GM19239 (cell line): Measurements from ENCODE around the gene GTF2A2.
"Not testable (repeated sequence)": the region's sequence is repeated elsewhere in the genome, so short reads cannot be mapped to it uniquely, and the experiment has no call there.

ENCODE experiments used
- DNase-seq: peaks from one replicate; pipeline ENCODE4 v3.0.0; 2011; ENCODE audit warnings: low spot score; ENCODE audit not compliant: insufficient read length
- FAIRE-seq: peaks from 2 replicates; lab custom pipeline; 2011; peaks lifted over from hg19 to GRCh38; lab: Jason Lieb, UNC

GTF2A2 gene

GRCh38 chr15:59676565-59676964 lies 19.2 kb upstream of the GTF2A2 start:
- FAIRE-seq: no peak
- DNase-seq: no peak

DNA sequence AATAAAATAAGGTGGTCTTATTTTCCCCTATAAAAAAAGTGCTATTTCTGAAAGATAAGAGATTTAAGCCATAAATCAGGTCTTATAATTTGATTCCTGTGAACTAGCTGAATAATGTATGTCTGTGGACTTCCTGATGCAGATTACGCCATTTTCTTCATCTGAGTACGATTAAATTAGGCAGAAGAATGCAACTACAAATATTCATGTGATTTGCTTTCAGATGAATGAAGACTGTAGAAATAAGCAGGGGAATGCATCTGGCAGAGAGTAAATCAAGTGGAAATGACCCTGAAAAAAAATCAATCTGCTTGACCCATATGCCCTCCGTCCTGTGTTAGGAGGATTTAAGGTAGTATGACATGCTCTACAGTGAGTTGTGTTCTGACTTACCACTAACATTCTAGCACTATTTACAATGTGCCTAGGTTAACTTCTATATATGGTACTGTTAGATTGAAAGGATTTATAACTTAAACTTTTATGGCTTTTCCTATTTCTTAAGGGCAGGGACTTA lies 17.1 kb upstream of the GTF2A2 start:
- FAIRE-seq (no peak), DNase-seq (no peak)

DNA sequence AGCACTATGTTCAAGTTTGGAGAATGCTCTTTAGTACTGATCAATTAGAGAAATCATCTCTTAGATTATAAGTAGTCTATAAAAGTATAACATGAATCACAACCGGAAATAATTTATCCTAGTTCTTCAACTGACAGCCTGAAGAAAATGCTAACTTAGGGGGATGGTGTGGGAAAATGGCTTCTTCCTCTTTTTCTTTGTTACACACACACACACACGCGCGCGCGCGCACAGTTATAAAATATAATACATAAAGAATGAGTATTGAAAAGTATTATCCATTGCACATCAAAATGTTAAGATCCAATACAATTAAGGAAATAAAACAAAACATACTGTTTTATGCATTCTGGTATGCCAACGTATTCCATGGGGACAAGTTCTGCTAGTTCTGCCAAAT lies 11.2 kb upstream of the GTF2A2 start:
- no peak for DNase-seq
- FAIRE-seq: no peak

- FAIRE-seq: no peak
- DNase-seq: no peak
These were observed 4.9 kb upstream of the GTF2A2 start for GRCh38 chr15:59662260-59662659.

DNA sequence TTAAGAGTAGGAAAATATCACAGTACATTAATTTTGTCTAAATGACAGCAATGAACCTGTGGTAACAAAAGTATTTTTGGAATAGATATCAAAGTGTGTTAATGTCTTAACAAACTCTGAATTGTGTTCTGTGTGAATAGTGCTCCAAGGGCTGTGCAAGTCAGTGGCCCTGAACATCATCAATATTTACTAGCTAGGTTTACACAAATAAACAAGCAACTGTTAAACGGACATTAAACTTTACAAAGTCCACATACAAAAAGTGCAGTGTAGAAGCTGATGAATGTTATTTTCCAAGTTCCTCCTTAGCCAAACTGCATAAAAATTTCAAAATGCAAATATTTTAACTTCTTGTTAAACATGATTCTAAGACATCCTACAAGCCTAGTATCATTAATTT lies 2.1 kb upstream of the GTF2A2 start:
- DNase-seq (no peak), FAIRE-seq (peak; percentile 31)

- DNase-seq: no peak
- FAIRE-seq: peak; percentile 98
These were observed 365 bp upstream of the GTF2A2 start for GRCh38 chr15:59657635-59658125.

GRCh38 chr15:59654046-59654445 lies 3.3 kb downstream of the GTF2A2 start:
- DNase-seq (no peak), FAIRE-seq (no peak)

GRCh38 chr15:59649603-59650002 lies 7.7 kb downstream of the GTF2A2 start:
- no peak for DNase-seq
- no peak for FAIRE-seq

- FAIRE-seq (no peak), DNase-seq (no peak)
These were observed 10.2 kb downstream of the GTF2A2 start for GRCh38 chr15:59647085-59647484.

- no peak for FAIRE-seq
- DNase-seq: no peak
These were observed 11.0 kb downstream of the GTF2A2 start for GRCh38 chr15:59646277-59646676.

DNA sequence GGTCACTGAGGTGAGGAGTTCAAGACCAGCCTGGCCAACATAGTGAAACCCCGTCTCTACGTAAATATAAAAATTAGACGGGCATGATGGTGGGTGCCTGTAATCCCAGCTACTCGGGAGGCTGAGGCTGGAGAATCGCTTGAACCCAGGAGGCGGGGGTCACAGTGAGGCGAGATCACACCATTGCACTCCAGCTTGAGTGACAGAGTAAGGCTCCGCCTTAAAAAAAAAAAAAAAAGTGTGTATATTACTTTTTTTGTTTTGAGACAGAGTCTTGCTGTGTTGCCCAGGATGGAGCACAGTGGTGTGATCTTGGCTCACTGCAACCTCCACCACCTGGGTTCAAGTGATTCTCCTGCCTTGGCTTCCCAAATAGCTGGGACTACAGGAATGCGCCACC lies 11.5 kb downstream of the GTF2A2 start:
- not testable (repeated sequence) for DNase-seq, FAIRE-seq

DNA sequence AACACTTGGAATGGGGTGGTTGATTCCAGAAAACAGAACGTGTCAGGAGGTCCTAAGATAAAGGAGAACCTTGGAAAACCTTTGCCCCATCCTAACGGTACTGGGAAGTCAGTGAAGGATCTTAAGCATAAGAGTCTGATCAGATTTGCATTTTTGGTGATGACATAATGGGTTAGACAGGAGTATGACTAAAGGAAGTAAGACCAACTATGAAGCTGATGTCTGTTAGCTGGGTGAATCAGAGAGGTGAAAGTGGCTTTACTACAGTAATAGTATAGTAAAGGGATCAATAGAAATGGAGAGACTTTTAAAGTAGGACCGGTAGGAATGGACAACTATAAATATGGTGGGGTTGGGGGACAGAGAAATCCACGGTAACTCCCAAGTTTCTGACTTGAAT lies 12.6 kb downstream of the GTF2A2 start:
- FAIRE-seq (no peak), DNase-seq (no peak)

DNA sequence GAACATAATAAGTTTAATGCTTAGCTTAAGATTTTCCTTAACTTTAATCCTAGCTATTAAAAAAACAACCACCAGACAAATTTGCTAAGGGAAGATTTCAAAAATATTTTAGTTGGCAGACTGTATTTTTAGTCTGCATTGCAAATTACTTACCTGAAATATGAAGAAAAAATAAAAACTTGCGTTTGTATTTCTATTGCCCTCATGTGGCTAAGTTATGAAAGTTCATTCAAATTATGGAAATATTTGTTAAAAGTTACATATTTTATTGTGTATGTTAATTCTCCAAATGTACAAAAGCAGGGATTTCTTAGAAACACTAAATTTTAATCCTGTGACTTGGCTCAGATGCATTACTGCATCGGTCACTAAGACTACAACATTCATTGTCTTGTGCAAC lies 15.0 kb downstream of the GTF2A2 start:
- FAIRE-seq (no peak), DNase-seq (no peak)

DNA sequence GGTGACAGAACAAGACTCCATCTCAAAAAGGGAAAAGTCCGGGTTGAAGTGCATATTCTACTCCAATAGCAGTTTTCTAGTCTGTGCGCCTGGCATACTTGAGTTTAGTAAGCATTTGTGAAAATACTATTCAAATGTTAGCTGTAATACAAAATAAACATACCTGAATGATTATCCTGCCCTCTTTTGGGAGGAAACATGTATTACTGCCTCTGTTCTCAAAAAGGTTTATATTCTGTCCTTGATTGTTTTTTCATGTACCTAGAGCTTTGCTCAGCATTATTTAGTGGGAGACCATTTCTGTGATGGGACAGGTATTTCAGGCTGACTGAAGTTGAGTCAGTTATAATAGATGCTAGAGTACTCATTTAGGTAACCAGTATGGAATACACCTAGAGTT lies 19.8 kb downstream of the GTF2A2 start:
- DNase-seq: not testable (repeated sequence)
- FAIRE-seq: peak; percentile 18

- DNase-seq (no peak), FAIRE-seq (no peak)
These were observed 21.1 kb downstream of the GTF2A2 start for GRCh38 chr15:59636184-59636583.

DNA sequence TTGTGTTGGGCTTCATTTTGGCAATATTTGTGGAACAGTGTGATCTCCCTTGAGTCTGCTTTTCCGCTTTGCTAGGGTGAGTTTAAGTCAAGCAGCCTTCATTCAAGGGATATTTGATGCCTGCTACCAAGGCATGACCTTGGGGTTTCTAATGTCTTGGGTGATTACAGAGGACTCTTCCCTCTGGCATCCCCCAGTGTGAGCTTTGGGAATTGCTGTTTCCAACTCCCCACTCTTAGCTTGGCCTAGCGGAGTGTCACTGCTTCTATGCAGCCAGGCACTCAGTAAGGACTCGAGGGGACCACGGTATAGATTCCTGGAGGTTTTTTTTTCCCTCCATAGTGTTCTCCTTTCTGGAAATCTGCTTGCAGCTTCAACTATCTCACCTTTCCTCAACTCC lies 24.6 kb downstream of the GTF2A2 start:
- DNase-seq (no peak), FAIRE-seq (no peak)

DNA sequence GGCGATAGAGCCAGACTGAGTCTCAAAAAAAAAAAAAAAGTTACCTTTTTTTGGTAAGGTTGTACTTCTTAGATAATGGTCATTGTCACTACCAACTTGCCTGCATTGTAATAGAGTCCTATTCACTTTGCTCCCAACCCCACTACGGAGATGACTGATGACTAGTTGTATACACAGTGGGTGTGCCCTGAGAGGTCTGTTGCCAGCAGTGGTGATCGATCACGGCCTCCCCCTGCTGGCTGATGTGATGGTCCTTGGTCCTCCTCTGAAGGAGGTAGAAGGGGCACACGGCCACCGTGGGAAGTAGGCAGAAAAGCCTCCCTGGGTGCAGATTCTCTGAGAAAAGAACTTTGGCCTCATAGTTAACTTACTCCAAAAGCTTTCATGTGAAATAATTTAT lies 35.0 kb downstream of the GTF2A2 start:
- DNase-seq (peak; percentile 58), FAIRE-seq (peak; percentile 82)

GRCh38 chr15:59618406-59618805 lies 38.9 kb downstream of the GTF2A2 start:
- no peak for DNase-seq
- no peak for FAIRE-seq

- FAIRE-seq (no peak), DNase-seq (no peak)
These were observed 40.9 kb downstream of the GTF2A2 start for GRCh38 chr15:59616379-59616778.

- DNase-seq: no peak
- FAIRE-seq: no peak
These were observed 41.7 kb downstream of the GTF2A2 start for GRCh38 chr15:59615661-59616060.

DNA sequence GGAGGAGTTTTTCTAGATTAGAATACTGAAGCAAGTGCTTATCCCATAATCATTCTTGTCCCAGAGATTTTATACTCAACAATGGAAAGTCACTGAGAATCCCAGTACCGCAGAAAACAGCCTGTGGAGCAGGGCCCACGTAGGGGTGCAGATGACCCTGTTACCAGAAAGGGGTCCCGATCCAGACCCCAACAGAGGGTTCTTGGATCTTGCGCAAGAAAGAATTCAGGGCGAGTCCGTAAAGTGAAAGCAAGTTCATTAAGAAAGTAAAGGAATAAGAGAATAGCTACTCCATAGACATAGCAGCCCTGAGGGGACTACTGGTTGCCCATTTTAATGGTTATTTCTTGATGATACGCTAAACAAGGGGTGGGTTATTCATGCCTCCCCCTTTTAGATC lies 43.2 kb downstream of the GTF2A2 start:
- no peak for DNase-seq
- peak; percentile 45 for FAIRE-seq
